Esophagus muscularis mucosa (tissue), 3 donors: ENCODE results near the gene CHRNG.

Experiments used
- CTCF ChIP-seq, 3 experiments: fragments of 200-600 bp in 2 of 3; fragments of 450-650 bp in 1 of 3; sonication (generic) in 2 of 3; IDR thresholded peaks; one replicate each; pipeline ENCODE4 v1.5.1; 2017 to 2019; ENCODE audit warnings: antibody characterized with exemption in 3 of 3, mild to moderate bottlenecking in 2 of 3, moderate library complexity in 1 of 3
- POLR2A ChIP-seq: fragments of 450-650 bp; IDR thresholded peaks from one replicate; pipeline ENCODE4 v1.6.1; 2017; ENCODE audit warnings: antibody characterized with exemption, moderate library complexity, mild to moderate bottlenecking, low read depth
- POLR2AphosphoS5 ChIP-seq, 2 donors: sonication (generic); formaldehyde crosslinking; IDR thresholded peaks; one replicate each; pipeline ENCODE4 v1.6.1; 2017; ENCODE audit warnings: antibody characterized with exemption in 2 of 2

- TF ChIP-seq CTCF (IDR thresholded peaks at IDR 0.05) (no peak), POLR2A (no peak), POLR2AphosphoS5 (IDR thresholded peaks at IDR 0.05) (no peak)
Measured at GRCh38 chr2:232586943-232587505, 47.5 kb downstream of the CHRNG start.
